Measurements from ENCODE around the gene SUN1.

SUN1 gene

GRCh38 chr7:837001-837400 is 4.7 kb downstream of the SUN1 start:
- H3K4me1 ChIP-seq, result peaks cover 9 to 91% (median 59%) of the 10 kb centered on the region in 4 donors
- intact Hi-C loops (cut with DNase I; ENCODE audit: low total_unique reads), result loop anchor here (5.0 to 10.0 kb wide), 2 partner anchors 35 to 52 kb away; no protein-coding TSS in a partner anchor
- no peaks in the 10 kb centered on the region for H3K9me3 ChIP-seq
- no peak for TF ChIP-seq CTCF (IDR thresholded peaks at IDR 0.05)
- H3K27me3 ChIP-seq, result no peaks in the 10 kb centered on the region
- H3K4me3 ChIP-seq, result no peak overlapping the region
- peaks cover 15 to 39% (median 20%) of the 10 kb centered on the region in 3 donors for H3K36me3 ChIP-seq
- H3K27ac ChIP-seq, result peak overlapping the region; percentile 87 to 91
- peak in 1 of 2 donors; percentile 76 for DNase-seq

- H3K36me3 ChIP-seq, result peaks cover 36 to 65% (median 50%) of the 10 kb centered on the region in 3 donors
- intact Hi-C loops (cut with DNase I; ENCODE audit: low total_unique reads), result no loop called here
- H3K27me3 ChIP-seq, result no peaks in the 10 kb centered on the region
- H3K27ac ChIP-seq, result peak overlapping the region in 1 of 2 donors; percentile 50
- no peaks in the 10 kb centered on the region for H3K9me3 ChIP-seq
- no peak for DNase-seq
- peaks cover 5 to 75% (median 39%) of the 10 kb centered on the region in 4 donors for H3K4me1 ChIP-seq
- no peak overlapping the region for H3K4me3 ChIP-seq
- no peak for TF ChIP-seq CTCF (IDR thresholded peaks at IDR 0.05)
Observed at GRCh38 chr7:840001-840600, 7.8 kb downstream of the SUN1 start.

- Histone ChIP-seq H3K36me3 (peaks cover 44 to 80% (median 57%) of the 10 kb centered on the region in 3 donors), H3K27ac (peak overlapping the region; percentile 70 to 73), H3K9me3 (no peaks in the 10 kb centered on the region), H3K4me1 (peaks cover 0 to 56% (median 30%) of the 10 kb centered on the region in 4 donors), H3K27me3 (no peaks in the 10 kb centered on the region), H3K4me3 (no peak overlapping the region)
- no peak for DNase-seq
- intact Hi-C loops (cut with DNase I; ENCODE audit: low total_unique reads), result no loop called here
- no peak for TF ChIP-seq CTCF (IDR thresholded peaks at IDR 0.05)
Observed at GRCh38 chr7:841943-842342, 9.7 kb downstream of the SUN1 start.

GRCh38 chr7:842431-843031 is 10.3 kb downstream of the SUN1 start:
- peaks cover 0 to 50% (median 25%) of the 10 kb centered on the region in 4 donors for H3K4me1 ChIP-seq
- TF ChIP-seq CTCF (IDR thresholded peaks at IDR 0.05), result no peak
- intact Hi-C loops (cut with DNase I; ENCODE audit: low total_unique reads), result no loop called here
- DNase-seq, result no peak
- H3K36me3 ChIP-seq, result peaks cover 44 to 83% (median 57%) of the 10 kb centered on the region in 3 donors
- H3K27me3 ChIP-seq, result no peaks in the 10 kb centered on the region
- H3K9me3 ChIP-seq, result no peaks in the 10 kb centered on the region
- H3K4me3 ChIP-seq, result no peak overlapping the region
- H3K27ac ChIP-seq, result peak overlapping the region; percentile 70 to 73

GRCh38 chr7:843230-843629 is 11.0 kb downstream of the SUN1 start:
- peaks cover 44 to 83% (median 57%) of the 10 kb centered on the region in 3 donors for H3K36me3 ChIP-seq
- intact Hi-C loops (cut with DNase I; ENCODE audit: low total_unique reads), result no loop called here
- H3K27me3 ChIP-seq, result no peaks in the 10 kb centered on the region

More at GRCh38 chr7:843230-843629, 11.0 kb downstream of the SUN1 start:
- peaks cover 0 to 43% (median 23%) of the 10 kb centered on the region in 4 donors for H3K4me1 ChIP-seq
- H3K27ac ChIP-seq, result peak overlapping the region; percentile 70 to 73
- DNase-seq, result no peak
- no peaks in the 10 kb centered on the region for H3K9me3 ChIP-seq
- no peak for TF ChIP-seq CTCF (IDR thresholded peaks at IDR 0.05)
- no peak overlapping the region for H3K4me3 ChIP-seq
